Suprapubic skin (tissue), 4 donors: ENCODE results near the gene ACACB. TPM values are rescaled to one million over a fixed set of nuclear protein-coding genes. Genes with fewer than 3 reads are reported as not detected.

ENCODE experiments used
- DNase-seq, 2 donors: peaks; one replicate each; pipeline ENCODE4 v3.0.0-alpha.2; 2019; ENCODE audit warnings: low spot score in 2 of 2
- H3K27ac ChIP-seq: fragments of 200-600 bp; sonication (generic); one replicate; pipeline ENCODE4 v1.5.1; 2019
- H3K27me3 ChIP-seq: fragments of 200-600 bp; sonication (generic); one replicate; pipeline ENCODE4 v1.5.1; 2019
- H3K36me3 ChIP-seq: fragments of 200-600 bp; sonication (generic); one replicate; pipeline ENCODE4 v1.5.1; 2019
- H3K4me1 ChIP-seq: fragments of 200-600 bp; sonication (generic); one replicate; pipeline ENCODE4 v1.5.1; 2019
- H3K4me3 ChIP-seq: fragments of 200-600 bp; sonication (generic); one replicate; pipeline ENCODE4 v1.5.1; 2019; ENCODE audit warnings: mild to moderate bottlenecking
- H3K9me3 ChIP-seq: fragments of 200-600 bp; sonication (generic); one replicate; pipeline ENCODE4 v1.5.1; 2019
- CTCF ChIP-seq, 2 donors: fragments of 200-600 bp in 1 of 2; fragments of 450-650 bp in 1 of 2; sonication (generic) in 1 of 2; IDR thresholded peaks; one replicate each; pipeline ENCODE4 v1.5.1; 2016 to 2019; ENCODE audit warnings: antibody characterized with exemption in 2 of 2, mild to moderate bottlenecking in 1 of 2, moderate library complexity in 1 of 2
- EP300 ChIP-seq: sonication (generic); formaldehyde crosslinking; IDR thresholded peaks from one replicate; pipeline ENCODE4 v1.6.1; 2017; ENCODE audit warnings: antibody characterized with exemption
- POLR2A ChIP-seq, 2 donors: fragments of 450-650 bp; IDR thresholded peaks; one replicate each; pipeline ENCODE4 v1.6.1; 2017; ENCODE audit warnings: antibody characterized with exemption in 2 of 2, mild to moderate bottlenecking in 2 of 2, moderate library complexity in 2 of 2
- POLR2AphosphoS5 ChIP-seq, 3 donors: sonication (generic); formaldehyde crosslinking; IDR thresholded peaks; one replicate each; pipeline ENCODE4 v1.6.1; 2017; ENCODE audit warnings: antibody characterized with exemption in 3 of 3
- WGBS: methylation state at CpG from one replicate; pipeline ENCODE4 v1.1.5; 2018; 5-methylcytosine and 5-hydroxymethylcytosine counted together
- total RNA-seq, 4 donors: library from RNA; depleted of rRNA; stranded (reverse); fragments of >200 nt; gene quantifications; one replicate each; pipeline ENCODE4 v1.1.0, GENCODE V29; 2016

The ACACB gene
- total RNA-seq, 4 donors from 2014 or later, result 19.2 to 90.8 (median 56.9) TPM

GRCh38 chr12:109186993-109187653 is 70.7 kb downstream of the ACACB start:
- no peak overlapping the region for H3K4me3 ChIP-seq
- 90% methylated on average over 10 of the region's 10 CpGs for WGBS
- TF ChIP-seq POLR2A (IDR thresholded peaks at IDR 0.05) (no peak), CTCF (IDR thresholded peaks at IDR 0.05) (no peak), EP300 (no peak), POLR2AphosphoS5 (IDR thresholded peaks at IDR 0.05) (no peak)

GRCh38 chr12:109188108-109188712 is 71.8 kb downstream of the ACACB start:
- no peak for DNase-seq
- no peak for TF ChIP-seq POLR2AphosphoS5 (IDR thresholded peaks at IDR 0.05)
- no peak for TF ChIP-seq POLR2A (IDR thresholded peaks at IDR 0.05)
- TF ChIP-seq EP300, result no peak
- TF ChIP-seq CTCF (IDR thresholded peaks at IDR 0.05), result no peak
- Histone ChIP-seq H3K27ac (no peak overlapping the region), H3K4me3 (no peak overlapping the region), H3K27me3 (no peaks in the 10 kb centered on the region), H3K9me3 (no peaks in the 10 kb centered on the region), H3K36me3 (peaks cover 86% of the 10 kb centered on the region), H3K4me1 (peaks cover 4% of the 10 kb centered on the region)
- 82% methylated on average over 4 of the region's 4 CpGs for WGBS

More at GRCh38 chr12:109186993-109187653, 70.7 kb downstream of the ACACB start:
- Histone ChIP-seq H3K36me3 (peaks cover 75% of the 10 kb centered on the region), H3K4me1 (no peaks in the 10 kb centered on the region), H3K27me3 (no peaks in the 10 kb centered on the region), H3K27ac (no peak overlapping the region), H3K9me3 (no peaks in the 10 kb centered on the region)
- no peak for DNase-seq

GRCh38 chr12:109189291-109189690 is 72.9 kb downstream of the ACACB start:
- no peak for DNase-seq
- Histone ChIP-seq H3K4me3 (no peak overlapping the region), H3K27me3 (no peaks in the 10 kb centered on the region), H3K36me3 (peaks cover 93% of the 10 kb centered on the region), H3K4me1 (peaks cover 4% of the 10 kb centered on the region), H3K27ac (no peak overlapping the region), H3K9me3 (no peaks in the 10 kb centered on the region)
- TF ChIP-seq POLR2A (IDR thresholded peaks at IDR 0.05), result no peak
- no peak for TF ChIP-seq CTCF (IDR thresholded peaks at IDR 0.05)
- no peak for TF ChIP-seq EP300
- TF ChIP-seq POLR2AphosphoS5 (IDR thresholded peaks at IDR 0.05), result no peak
- 93% methylated on average over 8 of the region's 8 CpGs for WGBS

- no peak for TF ChIP-seq POLR2A (IDR thresholded peaks at IDR 0.05)
- no peak for TF ChIP-seq CTCF (IDR thresholded peaks at IDR 0.05)
- TF ChIP-seq POLR2AphosphoS5 (IDR thresholded peaks at IDR 0.05), result no peak
- no peak for TF ChIP-seq EP300
- H3K9me3 ChIP-seq, result no peaks in the 10 kb centered on the region
- peaks cover 93% of the 10 kb centered on the region for H3K36me3 ChIP-seq
- H3K27ac ChIP-seq, result no peak overlapping the region
- no peak for DNase-seq
- H3K4me3 ChIP-seq, result no peak overlapping the region
- WGBS, result 94% methylated on average over 20 of the region's 20 CpGs
- peaks cover 4% of the 10 kb centered on the region for H3K4me1 ChIP-seq
- no peaks in the 10 kb centered on the region for H3K27me3 ChIP-seq
These were observed 75.3 kb downstream of the ACACB start for GRCh38 chr12:109191621-109192250.

- 60% methylated on average over 3 of the region's 3 CpGs for whole genome bisulfite sequencing
- H3K36me3 ChIP-seq, result peaks cover 94% of the 10 kb centered on the region
These were observed 76.0 kb downstream of the ACACB start for GRCh38 chr12:109192358-109192757.

More at GRCh38 chr12:109192358-109192757, 76.0 kb downstream of the ACACB start:
- no peak overlapping the region for H3K4me3 ChIP-seq
- H3K27me3 ChIP-seq, result no peaks in the 10 kb centered on the region
- no peak overlapping the region for H3K27ac ChIP-seq
- H3K9me3 ChIP-seq, result no peaks in the 10 kb centered on the region
- H3K4me1 ChIP-seq, result peaks cover 4% of the 10 kb centered on the region
- TF ChIP-seq EP300 (no peak), POLR2AphosphoS5 (IDR thresholded peaks at IDR 0.05) (no peak), POLR2A (IDR thresholded peaks at IDR 0.05) (no peak), CTCF (IDR thresholded peaks at IDR 0.05) (no peak)
- DNase-seq, result no peak
